SKM-1 (cell line): Measurements from ENCODE around the gene PAPPA2.

Experiments used
- DNase-seq: peaks from one replicate; lab custom pipeline; 2025; ENCODE audit not compliant: unreplicated experiment; lab: John Stamatoyannopoulos, UW

Gene PAPPA2

GRCh38 chr1:176847052-176847451 lies 384.1 kb downstream of the PAPPA2 start:
- no peak for DNase-seq

- no peak for DNase-seq
Measured at GRCh38 chr1:176849281-176849680, 386.3 kb downstream of the PAPPA2 start.

GRCh38 chr1:176850871-176851270 lies 387.9 kb downstream of the PAPPA2 start:
- DNase-seq: no peak

- no peak for DNase-seq
Measured at GRCh38 chr1:176852124-176852523, 389.1 kb downstream of the PAPPA2 start.

- DNase-seq: no peak
Measured at GRCh38 chr1:176853503-176853902, 390.5 kb downstream of the PAPPA2 start.

GRCh38 chr1:176854121-176854520 lies 391.1 kb downstream of the PAPPA2 start:
- DNase-seq: no peak

- DNase-seq: no peak
Measured at GRCh38 chr1:176854758-176855745, 392.1 kb downstream of the PAPPA2 start.

GRCh38 chr1:176857632-176858031 lies 394.7 kb downstream of the PAPPA2 start:
- DNase-seq: no peak

GRCh38 chr1:176858433-176858916 lies 395.5 kb downstream of the PAPPA2 start:
- DNase-seq: no peak

GRCh38 chr1:176863613-176864012 lies 400.6 kb downstream of the PAPPA2 start:
- DNase-seq: no peak

GRCh38 chr1:176864211-176864610 lies 401.2 kb downstream of the PAPPA2 start:
- DNase-seq: no peak

GRCh38 chr1:176866011-176866714 lies 403.2 kb downstream of the PAPPA2 start:
- DNase-seq: no peak

GRCh38 chr1:176869577-176869976 lies 406.6 kb downstream of the PAPPA2 start:
- no peak for DNase-seq

GRCh38 chr1:176876966-176877515 lies 414.1 kb downstream of the PAPPA2 start:
- DNase-seq: no peak

- DNase-seq: no peak
Measured at GRCh38 chr1:176877557-176877956, 414.6 kb downstream of the PAPPA2 start.

- no peak for DNase-seq
Measured at GRCh38 chr1:176878750-176879536, 416.0 kb downstream of the PAPPA2 start.

- DNase-seq: no peak
Measured at GRCh38 chr1:176879784-176880620, 417.0 kb downstream of the PAPPA2 start.

GRCh38 chr1:176880955-176881595 lies 418.1 kb downstream of the PAPPA2 start:
- peak; percentile 46 for DNase-seq

- no peak for DNase-seq
Measured at GRCh38 chr1:176884286-176884685, 421.3 kb downstream of the PAPPA2 start.
